SU-DHL-6 (cell line): ENCODE results near the gene PIH1D1.

ENCODE experiments used
- H2AFZ ChIP-seq: fragments of 200-600 bp; sonication (generic); 2 replicates; pipeline ENCODE4 v1.6.1; 2014; ENCODE audit warnings: low read depth, mild to moderate bottlenecking, moderate library complexity, mixed read lengths, antibody characterized with exemption, low read length; ENCODE audit not compliant: severe bottlenecking
- H3F3A ChIP-seq: fragments of 200-600 bp; shearing (Covaris generic); 2 replicates; pipeline ENCODE4 v1.6.0; 2016; ENCODE audit warnings: antibody characterized with exemption, mild to moderate bottlenecking; ENCODE audit not compliant: insufficient read depth
- H3K27ac ChIP-seq: fragments of 200-600 bp; sonication (generic); 2 replicates; pipeline ENCODE4 v1.5.1; 2016; ENCODE audit warnings: low read depth, mild to moderate bottlenecking, low read length, moderate library complexity, mixed read lengths
- H3K27me3 ChIP-seq: fragments of 200-600 bp; sonication (generic), shearing (Covaris generic); 2 replicates; pipeline ENCODE4 v1.6.0; 2014; ENCODE audit warnings: mild to moderate bottlenecking, low read length
- H3K36me3 ChIP-seq: fragments of 200-600 bp; sonication (generic); 2 replicates; pipeline ENCODE4 v1.6.1; 2014; ENCODE audit warnings: mild to moderate bottlenecking, low read length, mixed read lengths
- H3K4me2 ChIP-seq: fragments of 300-600, 200-600 bp; shearing (Covaris generic), sonication (generic); 2 replicates; pipeline ENCODE4 v1.6.0; 2014; ENCODE audit warnings: low read length, low read depth, mild to moderate bottlenecking; ENCODE audit not compliant: poor library complexity, severe bottlenecking
- H3K4me3 ChIP-seq: fragments of 200-600 bp; sonication (generic); 2 replicates; pipeline ENCODE4 v1.5.1; 2014; ENCODE audit warnings: antibody characterized with exemption, low read length, mild to moderate bottlenecking, mixed read lengths; ENCODE audit not compliant: insufficient read depth, poor library complexity, severe bottlenecking
- H3K79me2 ChIP-seq: fragments of 200-600 bp; sonication (generic); 2 replicates; pipeline ENCODE4 v1.6.1; 2014; ENCODE audit warnings: mild to moderate bottlenecking, low read length, moderate library complexity; ENCODE audit not compliant: insufficient read depth
- H3K9ac ChIP-seq: fragments of 200-600 bp; sonication (generic); 2 replicates; pipeline ENCODE4 v1.7.0; 2014; ENCODE audit warnings: mild to moderate bottlenecking, low read length
- H3K9me2 ChIP-seq: fragments of 200-600 bp; sonication (generic); replicated peaks from 2 replicates; pipeline ENCODE4 v1.6.1; 2014; ENCODE audit warnings: low read length; ENCODE audit not compliant: insufficient read depth
- H3K9me3 ChIP-seq: fragments of 200-600 bp; sonication (generic); 2 replicates; pipeline ENCODE4 v1.6.1; 2014; ENCODE audit warnings: low read length, mixed read lengths; ENCODE audit not compliant: insufficient read depth
- H4K20me1 ChIP-seq: fragments of 200-600 bp; sonication (generic); 2 replicates; pipeline ENCODE4 v1.6.1; 2014; ENCODE audit warnings: low read depth, mild to moderate bottlenecking, antibody characterized with exemption, low read length, moderate library complexity, mixed read lengths
- EZH2phosphoT487 ChIP-seq: fragments of 200-600 bp; sonication (generic), shearing (Covaris generic); conservative IDR thresholded peaks from 2 replicates; pipeline ENCODE4 v1.6.1; 2018; ENCODE audit warnings: mild to moderate bottlenecking, antibody characterized with exemption, low read length, moderate library complexity, mixed read lengths
- TF ChIP-seq, protein P1 (sequence below): fragments of 200-600 bp; sonication (generic); IDR thresholded peaks from one replicate; pipeline ENCODE4 v1.5.1; 2017; ENCODE audit warnings: antibody characterized with exemption, mild to moderate bottlenecking, low read length, moderate library complexity; ENCODE audit not compliant: insufficient read depth, poor library complexity, severe bottlenecking

Gene PIH1D1

DNA sequence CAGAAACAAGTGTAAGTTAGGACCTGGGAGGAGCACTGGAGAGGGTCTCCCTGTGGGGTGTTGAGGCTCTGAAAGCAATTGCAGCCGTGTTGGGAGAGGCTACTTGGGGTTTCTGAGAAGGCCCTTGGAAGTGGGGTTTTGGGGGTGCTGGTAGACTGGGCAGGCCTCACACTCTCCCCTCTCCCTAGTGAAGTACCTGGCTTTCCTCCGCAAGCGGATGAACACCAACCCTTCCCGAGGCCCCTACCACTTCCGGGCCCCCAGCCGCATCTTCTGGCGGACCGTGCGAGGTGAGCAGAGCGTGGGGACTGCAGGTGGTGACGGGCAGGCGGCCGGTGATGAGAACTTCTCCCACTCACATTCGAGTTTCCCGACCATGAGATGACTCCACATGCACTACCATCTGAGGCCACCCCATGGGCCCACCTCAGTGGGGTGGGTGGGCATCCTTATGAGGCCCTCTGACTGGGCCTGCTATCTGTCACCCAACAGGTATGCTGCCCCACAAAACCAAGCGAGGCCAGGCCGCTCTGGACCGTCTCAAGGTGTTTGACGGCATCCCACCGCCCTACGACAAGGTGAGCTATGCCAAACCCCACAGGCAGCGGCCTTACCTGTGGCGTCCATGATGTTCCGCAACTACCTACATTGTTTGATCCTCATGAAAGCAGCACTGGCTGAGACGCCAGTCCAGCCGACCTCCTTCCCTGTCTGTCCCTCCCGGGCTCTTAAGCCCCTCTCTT, 38.8 kb upstream of the PIH1D1 start:
- H3K79me2 ChIP-seq: peaks cover 33% of the 10 kb centered on the region
- H3K4me3 ChIP-seq: peak overlapping the region; percentile 98
- peak overlapping the region; percentile 100 for H3K9ac ChIP-seq
- no peaks in the 10 kb centered on the region for H3K9me3 ChIP-seq
- H3F3A ChIP-seq: peaks cover 73% of the 10 kb centered on the region
- H3K4me2 ChIP-seq: peak overlapping the region; percentile 84
- no peaks in the 10 kb centered on the region for H3K27me3 ChIP-seq
- no peak for TF ChIP-seq EZH2phosphoT487
- TF ChIP-seq, protein P1, sequence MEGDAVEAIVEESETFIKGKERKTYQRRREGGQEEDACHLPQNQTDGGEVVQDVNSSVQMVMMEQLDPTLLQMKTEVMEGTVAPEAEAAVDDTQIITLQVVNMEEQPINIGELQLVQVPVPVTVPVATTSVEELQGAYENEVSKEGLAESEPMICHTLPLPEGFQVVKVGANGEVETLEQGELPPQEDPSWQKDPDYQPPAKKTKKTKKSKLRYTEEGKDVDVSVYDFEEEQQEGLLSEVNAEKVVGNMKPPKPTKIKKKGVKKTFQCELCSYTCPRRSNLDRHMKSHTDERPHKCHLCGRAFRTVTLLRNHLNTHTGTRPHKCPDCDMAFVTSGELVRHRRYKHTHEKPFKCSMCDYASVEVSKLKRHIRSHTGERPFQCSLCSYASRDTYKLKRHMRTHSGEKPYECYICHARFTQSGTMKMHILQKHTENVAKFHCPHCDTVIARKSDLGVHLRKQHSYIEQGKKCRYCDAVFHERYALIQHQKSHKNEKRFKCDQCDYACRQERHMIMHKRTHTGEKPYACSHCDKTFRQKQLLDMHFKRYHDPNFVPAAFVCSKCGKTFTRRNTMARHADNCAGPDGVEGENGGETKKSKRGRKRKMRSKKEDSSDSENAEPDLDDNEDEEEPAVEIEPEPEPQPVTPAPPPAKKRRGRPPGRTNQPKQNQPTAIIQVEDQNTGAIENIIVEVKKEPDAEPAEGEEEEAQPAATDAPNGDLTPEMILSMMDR: no peak
- peaks cover 35% of the 10 kb centered on the region for H3K36me3 ChIP-seq
- no peaks in the 10 kb centered on the region; the same call in 1 of the 2 replicates for H4K20me1 ChIP-seq
- peak overlapping the region; percentile 91 for H3K27ac ChIP-seq
- no peaks in the 10 kb centered on the region for H3K9me2 ChIP-seq
- H2AFZ ChIP-seq: no peak overlapping the region

- H2AFZ ChIP-seq: no peak overlapping the region
- H3K9ac ChIP-seq: peak overlapping the region; percentile 100
- peaks cover 35% of the 10 kb centered on the region for H3K36me3 ChIP-seq
- no peaks in the 10 kb centered on the region for H3K9me2 ChIP-seq
- H3K27ac ChIP-seq: peak overlapping the region; percentile 91
- peak overlapping the region; percentile 98 for H3K4me3 ChIP-seq
- H3K79me2 ChIP-seq: peaks cover 33% of the 10 kb centered on the region
- peak overlapping the region; percentile 84 for H3K4me2 ChIP-seq
- no peaks in the 10 kb centered on the region for H3K9me3 ChIP-seq
- no peaks in the 10 kb centered on the region for H3K27me3 ChIP-seq
- TF ChIP-seq, protein P1: peak; percentile 46
- TF ChIP-seq EZH2phosphoT487: no peak
- H3F3A ChIP-seq: peaks cover 69% of the 10 kb centered on the region
- no peaks in the 10 kb centered on the region; the same call in 1 of the 2 replicates for H4K20me1 ChIP-seq
Observed at GRCh38 chr19:49489601-49490167, 38.1 kb upstream of the PIH1D1 start.

DNA sequence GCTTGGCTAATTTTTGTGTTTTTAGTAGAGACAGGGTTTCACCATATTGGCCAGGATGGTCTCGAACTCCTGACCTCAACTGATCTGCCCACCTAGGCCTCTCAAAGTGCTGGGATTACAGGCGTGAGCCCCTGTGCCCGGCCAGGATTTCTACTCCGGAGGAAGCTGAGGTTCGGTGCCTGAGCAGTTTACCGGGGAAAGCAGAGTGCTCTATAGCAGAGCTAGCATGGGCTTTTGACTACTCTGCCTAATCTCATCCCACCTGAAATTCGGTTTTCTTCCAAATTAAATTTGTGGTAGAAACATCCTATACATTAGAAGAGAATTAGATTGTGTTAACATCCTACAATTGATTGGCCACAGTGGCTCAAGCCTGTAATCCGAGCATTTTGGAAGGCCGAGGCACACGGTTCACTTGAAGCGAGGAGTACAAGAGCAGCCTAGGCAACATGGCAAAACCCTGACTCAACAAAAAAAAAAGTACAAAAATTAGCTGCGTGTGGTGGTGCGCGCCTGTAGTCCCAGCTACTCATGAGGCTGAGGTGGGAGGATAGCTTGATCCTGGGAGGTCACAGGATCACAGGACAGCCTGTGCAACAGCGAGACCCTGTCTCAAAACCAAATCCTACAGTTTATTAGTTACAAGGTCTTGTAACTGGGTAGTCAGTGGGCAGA, 37.4 kb upstream of the PIH1D1 start:
- peaks cover 62% of the 10 kb centered on the region for H3F3A ChIP-seq
- H3K4me2 ChIP-seq: peak overlapping the region; percentile 84
- no peak overlapping the region for H2AFZ ChIP-seq
- peaks cover 35% of the 10 kb centered on the region for H3K36me3 ChIP-seq
- peak overlapping the region; percentile 100 for H3K9ac ChIP-seq
- peak overlapping the region; percentile 98 for H3K4me3 ChIP-seq
- H4K20me1 ChIP-seq: no peaks in the 10 kb centered on the region; the same call in 1 of the 2 replicates
- peak overlapping the region; percentile 91 for H3K27ac ChIP-seq
- no peaks in the 10 kb centered on the region for H3K9me3 ChIP-seq
- peaks cover 33% of the 10 kb centered on the region for H3K79me2 ChIP-seq
- H3K27me3 ChIP-seq: no peaks in the 10 kb centered on the region
- TF ChIP-seq, protein P1: no peak
- no peak for TF ChIP-seq EZH2phosphoT487
- H3K9me2 ChIP-seq: no peaks in the 10 kb centered on the region
